Mesenchymal stem cell (in vitro differentiated cells and primary cell): ENCODE data around the gene RND3.

Experiments used
- DNase-seq: peaks from one replicate; pipeline ENCODE4 v3.0.0-alpha.2; 2013
- H2AFZ ChIP-seq: one replicate; pipeline ENCODE4 v1.6.1; 2013; ENCODE audit warnings: low read depth, mild to moderate bottlenecking, control low read depth, inconsistent platforms, low read length, moderate library complexity
- H2AK5ac ChIP-seq: 2 replicates; pipeline ENCODE4 v1.6.1; 2013; ENCODE audit warnings: low read length, moderate library complexity, mild to moderate bottlenecking, inconsistent platforms; ENCODE audit not compliant: severe bottlenecking
- H2BK120ac ChIP-seq: one replicate; pipeline ENCODE4 v1.6.1; 2013; ENCODE audit warnings: low read depth, mild to moderate bottlenecking, inconsistent platforms, low read length, moderate library complexity
- H2BK12ac ChIP-seq, 2 experiments: one replicate each; pipeline ENCODE4 v1.6.1; 2013; ENCODE audit warnings: inconsistent platforms in 2 of 2, low read length in 2 of 2, mild to moderate bottlenecking in 2 of 2, moderate library complexity in 2 of 2, control low read depth in 1 of 2
- H2BK15ac ChIP-seq: one replicate; pipeline ENCODE4 v1.6.1; 2013; ENCODE audit warnings: mild to moderate bottlenecking, low read depth, inconsistent platforms; ENCODE audit not compliant: poor library complexity, severe bottlenecking
- H2BK5ac ChIP-seq: 2 replicates; pipeline ENCODE4 v1.6.1; 2013; ENCODE audit warnings: low read depth, mild to moderate bottlenecking, low read length, control low read depth, inconsistent platforms; ENCODE audit not compliant: poor library complexity, severe bottlenecking
- H3K14ac ChIP-seq, 2 experiments: one replicate each; pipeline ENCODE4 v1.6.1; 2013; ENCODE audit warnings: inconsistent platforms in 2 of 2, low read length in 2 of 2, control low read depth in 1 of 2, mild to moderate bottlenecking in 1 of 2, moderate library complexity in 1 of 2
- H3K18ac ChIP-seq, 2 experiments: one replicate each; pipeline ENCODE4 v1.6.1; 2013; ENCODE audit warnings: inconsistent platforms in 2 of 2, low read length in 2 of 2, control low read depth in 1 of 2, low read depth in 1 of 2, mild to moderate bottlenecking in 1 of 2
- H3K23ac ChIP-seq, 2 experiments: one replicate each; pipeline ENCODE4 v1.6.1; 2013; ENCODE audit warnings: inconsistent platforms in 2 of 2, low read length in 2 of 2, mild to moderate bottlenecking in 2 of 2, moderate library complexity in 2 of 2, control low read depth in 1 of 2
- H3K27ac ChIP-seq: 2 replicates; pipeline ENCODE4 v1.5.1; 2013; ENCODE audit warnings: mild to moderate bottlenecking, moderate library complexity, low read length, control low read depth, inconsistent platforms; ENCODE audit not compliant: poor library complexity, severe bottlenecking
- H3K27me3 ChIP-seq, 2 experiments: 2 replicates each; pipeline versions ENCODE4 v1.6.1 to v1.7.0; 2013; ENCODE audit warnings: low read length in 2 of 2, mild to moderate bottlenecking in 2 of 2, moderate library complexity in 2 of 2, control low read depth in 1 of 2, inconsistent platforms in 1 of 2; ENCODE audit not compliant: control insufficient read depth in 1 of 2, insufficient read depth in 1 of 2
- H3K36me3 ChIP-seq, 2 experiments: 2 replicates each; pipeline versions ENCODE4 v1.6.1 to v1.7.0; 2013; ENCODE audit warnings: low read length in 2 of 2, control low read depth in 1 of 2, inconsistent platforms in 1 of 2, low read depth in 1 of 2, mild to moderate bottlenecking in 1 of 2; ENCODE audit not compliant: insufficient read depth in 2 of 2, control insufficient read depth in 1 of 2
- H3K4ac ChIP-seq, 2 experiments: one replicate each; pipeline ENCODE4 v1.6.1; 2013; ENCODE audit warnings: inconsistent platforms in 2 of 2, low read length in 2 of 2, mild to moderate bottlenecking in 2 of 2, moderate library complexity in 2 of 2, control low read depth in 1 of 2, low read depth in 1 of 2
- H3K4me1 ChIP-seq: 2 replicates; pipeline ENCODE4 v1.6.1; 2013; ENCODE audit warnings: low read depth, low read length, control low read depth; ENCODE audit not compliant: control insufficient read depth, insufficient read depth
- H3K4me2 ChIP-seq: 2 replicates; pipeline ENCODE4 v1.6.1; 2013; ENCODE audit warnings: low read length, mild to moderate bottlenecking, inconsistent platforms; ENCODE audit not compliant: poor library complexity, severe bottlenecking
- H3K4me3 ChIP-seq, 2 experiments: 2 replicates each; pipeline versions ENCODE4 v1.5.1 to v1.7.0; 2013; ENCODE audit warnings: low read length in 2 of 2, mild to moderate bottlenecking in 2 of 2, control low read depth in 1 of 2, low read depth in 1 of 2; ENCODE audit not compliant: insufficient read depth in 1 of 2
- H3K79me1 ChIP-seq: replicated peaks from 2 replicates; pipeline ENCODE4 v1.6.1; 2013; ENCODE audit warnings: mild to moderate bottlenecking, control low read depth, low read length, inconsistent platforms; ENCODE audit not compliant: poor library complexity, severe bottlenecking
- H3K9ac ChIP-seq: 2 replicates; pipeline ENCODE4 v1.7.0; 2013; ENCODE audit warnings: mild to moderate bottlenecking, low read length, moderate library complexity
- H3K9me3 ChIP-seq: 2 replicates; pipeline ENCODE4 v1.7.0; 2013; ENCODE audit warnings: mild to moderate bottlenecking, low read length; ENCODE audit not compliant: control insufficient read depth
- H4K8ac ChIP-seq: one replicate; pipeline ENCODE4 v1.6.1; 2013; ENCODE audit warnings: inconsistent platforms, mild to moderate bottlenecking, low read length, moderate library complexity
- H4K91ac ChIP-seq: one replicate; pipeline ENCODE4 v1.6.1; 2013; ENCODE audit warnings: mild to moderate bottlenecking, low read length, inconsistent platforms
- WGBS: methylation state at CpG from one replicate; pipeline ENCODE4 v1.1.7; 2013; ENCODE audit warnings: mixed read lengths; 5-methylcytosine and 5-hydroxymethylcytosine counted together

The RND3 gene

DNA sequence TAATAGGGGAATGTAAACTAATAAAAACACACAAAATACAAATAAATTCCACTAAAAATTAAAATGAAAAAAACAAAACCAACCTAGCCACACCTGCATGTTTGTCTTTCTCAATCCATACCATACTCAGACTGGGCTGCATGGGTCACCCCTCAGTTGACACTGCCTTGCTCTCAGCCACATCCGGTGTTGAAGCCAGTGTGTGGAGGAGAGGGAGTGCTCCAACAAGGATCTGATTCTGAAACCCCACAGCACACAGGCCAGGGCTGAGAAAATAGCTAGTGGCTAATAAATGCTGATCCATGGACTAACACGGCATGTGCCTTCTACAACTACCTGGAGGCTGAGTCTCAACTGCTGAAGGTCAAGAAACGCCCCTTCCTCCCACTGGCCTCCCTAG, 13.7 kb downstream of the RND3 start:
- Histone ChIP-seq H3K23ac (no peak overlapping the region), H2AK5ac (peak overlapping the region; percentile 36), H2BK5ac (no peak overlapping the region), H3K27ac (peak overlapping the region; percentile 16), H3K4me1 (peaks cover 11% of the 10 kb centered on the region), H4K8ac (no peak overlapping the region), H3K4me3 (peak overlapping the region in 1 of 2 experiments; percentile 53), H3K9ac (peak overlapping the region; percentile 100), H2BK15ac (no peak overlapping the region), H2AFZ (no peak overlapping the region), H3K14ac (peak overlapping the region in 1 of 2 experiments; percentile 89), H2BK12ac (peak overlapping the region; percentile 11 to 51), H3K4ac (no peak overlapping the region), H3K36me3 (peaks cover 17 to 100% of the 10 kb centered on the region in 2 experiments), H3K4me2 (no peak overlapping the region), H3K79me1 (no peaks in the 10 kb centered on the region), H4K91ac (peak overlapping the region; percentile 49), H3K9me3 (no peaks in the 10 kb centered on the region), H3K18ac (peak overlapping the region in 1 of 2 experiments; percentile 67), H3K27me3 (no peaks in the 10 kb centered on the region), H2BK120ac (no peak overlapping the region)
- no peak for DNase-seq
- WGBS, result 78% methylated on average over 3 of the region's 3 CpGs

DNA sequence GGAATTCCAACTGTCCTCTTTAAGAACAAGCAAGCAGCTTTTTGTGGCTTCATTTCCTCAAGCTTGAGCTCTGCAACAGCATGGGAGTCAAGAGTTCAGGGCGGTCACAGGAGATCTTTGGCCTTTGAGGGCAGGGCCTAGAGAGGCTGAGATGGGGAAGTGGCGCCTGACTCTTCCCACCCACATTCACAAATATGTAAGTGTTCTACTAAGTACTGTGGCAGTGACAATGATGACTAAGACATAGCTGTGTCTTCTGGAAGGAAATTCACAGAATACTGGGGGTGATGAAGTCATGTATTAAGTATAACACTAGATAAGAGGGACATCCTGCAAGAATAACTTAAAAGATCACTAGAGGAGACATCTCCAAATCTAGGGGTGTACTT, 15.0 kb downstream of the RND3 start:
- Histone ChIP-seq H3K4me1 (peaks cover 13% of the 10 kb centered on the region), H2AK5ac (no peak overlapping the region), H3K79me1 (no peaks in the 10 kb centered on the region), H3K27ac (peak overlapping the region; percentile 56), H3K23ac (no peak overlapping the region), H3K4me2 (no peak overlapping the region), H2AFZ (no peak overlapping the region), H3K9ac (peak overlapping the region; percentile 100), H4K8ac (no peak overlapping the region), H3K4ac (no peak overlapping the region), H2BK5ac (no peak overlapping the region), H2BK12ac (no peak overlapping the region), H3K27me3 (no peaks in the 10 kb centered on the region), H2BK120ac (no peak overlapping the region), H4K91ac (no peak overlapping the region), H3K14ac (no peak overlapping the region), H2BK15ac (no peak overlapping the region), H3K18ac (no peak overlapping the region), H3K9me3 (no peaks in the 10 kb centered on the region), H3K4me3 (peak overlapping the region in 1 of 2 experiments; percentile 16), H3K36me3 (peaks cover 17 to 100% of the 10 kb centered on the region in 2 experiments)
- 0% methylated on average over 1 of the region's 2 CpGs for WGBS
- peak; percentile 92 for DNase-seq

DNA sequence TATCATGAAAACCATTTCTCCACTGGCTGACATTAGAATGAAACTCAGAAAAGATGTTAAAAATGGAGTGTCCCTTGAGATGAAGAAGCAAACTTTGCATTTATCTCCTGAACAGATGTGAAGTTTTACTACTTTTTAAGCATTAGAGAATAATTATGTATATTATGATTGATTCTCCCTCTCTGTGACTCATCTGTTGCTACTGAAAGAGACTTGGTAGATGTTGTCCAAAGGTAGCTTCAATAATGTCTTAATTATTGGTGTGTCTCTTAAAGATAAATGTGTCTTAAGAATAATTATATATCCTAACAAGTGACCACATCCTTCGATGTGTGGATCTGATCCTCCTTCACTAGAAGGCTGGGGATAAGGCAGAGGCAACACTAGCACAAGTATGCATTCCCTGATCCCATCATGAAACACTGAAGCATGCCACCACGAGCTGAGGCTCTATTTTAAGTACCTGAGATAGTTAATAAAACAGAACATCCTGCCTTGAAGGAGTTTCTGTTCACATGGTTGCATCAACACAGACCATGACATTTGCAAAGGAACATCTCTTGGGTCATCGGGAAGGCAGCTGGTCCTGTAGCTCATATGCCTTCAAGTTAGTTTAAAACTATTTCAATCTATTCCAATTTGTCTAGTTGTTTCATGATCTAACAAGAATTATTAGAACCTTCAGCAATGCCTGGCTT, 15.5 kb downstream of the RND3 start:
- H2BK15ac ChIP-seq, result no peak overlapping the region
- H2BK120ac ChIP-seq, result no peak overlapping the region
- H3K14ac ChIP-seq, result no peak overlapping the region
- peaks cover 11% of the 10 kb centered on the region for H3K4me1 ChIP-seq
- no peak overlapping the region for H2AK5ac ChIP-seq
- H2AFZ ChIP-seq, result no peak overlapping the region
- peak overlapping the region in 1 of 2 experiments; percentile 16 for H3K4me3 ChIP-seq
- H3K4me2 ChIP-seq, result no peak overlapping the region
- peak overlapping the region; percentile 56 for H3K27ac ChIP-seq
- WGBS, result 56% methylated on average over 3 of the region's 3 CpGs
- peak overlapping the region in 1 of 2 experiments; percentile 48 for H3K18ac ChIP-seq
- no peak overlapping the region for H3K23ac ChIP-seq
- peak overlapping the region; percentile 100 for H3K9ac ChIP-seq
- H2BK5ac ChIP-seq, result no peak overlapping the region
- H4K91ac ChIP-seq, result no peak overlapping the region
- H3K36me3 ChIP-seq, result peaks cover 17 to 97% of the 10 kb centered on the region in 2 experiments
- H3K79me1 ChIP-seq, result no peaks in the 10 kb centered on the region
- H3K9me3 ChIP-seq, result no peaks in the 10 kb centered on the region
- H2BK12ac ChIP-seq, result peak overlapping the region in 1 of 2 experiments; percentile 45
- DNase-seq, result no peak
- H3K4ac ChIP-seq, result no peak overlapping the region
- H3K27me3 ChIP-seq, result no peaks in the 10 kb centered on the region
- peak overlapping the region; percentile 74 for H4K8ac ChIP-seq

DNA sequence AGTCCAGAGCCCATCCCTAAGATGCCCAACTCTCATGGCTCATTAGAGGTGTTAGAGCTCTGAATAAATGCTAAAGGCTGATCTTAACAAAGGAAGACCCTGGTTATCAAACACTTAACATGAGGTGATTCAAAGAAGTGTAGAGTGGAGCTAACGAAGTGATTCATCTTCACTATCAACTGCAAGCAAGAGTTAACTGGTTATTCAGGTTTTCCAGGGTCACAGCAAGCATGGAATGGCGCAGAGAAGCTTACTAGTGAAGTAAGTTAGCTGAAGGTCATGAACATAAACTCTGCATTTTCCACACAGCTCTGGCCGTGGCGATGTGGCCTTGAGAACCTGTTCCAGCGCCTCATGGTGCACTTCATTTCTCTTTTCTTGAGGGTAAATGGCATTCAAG, 17.0 kb downstream of the RND3 start:
- Histone ChIP-seq H4K8ac (no peak overlapping the region), H3K27ac (no peak overlapping the region), H3K18ac (no peak overlapping the region), H2BK120ac (no peak overlapping the region), H3K4ac (no peak overlapping the region), H3K27me3 (no peaks in the 10 kb centered on the region), H4K91ac (no peak overlapping the region), H2BK5ac (no peak overlapping the region), H3K4me2 (no peak overlapping the region), H3K14ac (no peak overlapping the region), H3K79me1 (no peaks in the 10 kb centered on the region), H3K9me3 (no peaks in the 10 kb centered on the region), H3K9ac (peak overlapping the region; percentile 100), H2AK5ac (no peak overlapping the region), H2BK12ac (no peak overlapping the region), H3K4me1 (peaks cover 11% of the 10 kb centered on the region), H3K23ac (no peak overlapping the region), H3K36me3 (peaks cover 17 to 81% of the 10 kb centered on the region in 2 experiments), H2BK15ac (no peak overlapping the region), H2AFZ (no peak overlapping the region), H3K4me3 (no peak overlapping the region)
- WGBS, result 95% methylated on average over 5 of the region's 5 CpGs
- no peak for DNase-seq
